ENCODE results near the gene ZGPAT. TPM values are rescaled to one million over a fixed set of nuclear protein-coding genes. Genes with fewer than 3 reads are reported as not detected.

The ZGPAT gene
- total and polyA plus RNA-seq, 2 of the 13 experiments (the other 11 are each of a cell fraction or from before 2014, with no cell fraction given) = 23.0 to 41.9 TPM

- TF ChIP-seq TCF12 (IDR thresholded peaks at IDR 0.05) = no peak
- no peak for TF ChIP-seq TCF12 (CRISPR knock-in tag; IDR thresholded peaks at IDR 0.05)
- TF ChIP-seq POLR2AphosphoS5 (IDR thresholded peaks at IDR 0.05; ENCODE audit: low read depth, low read length) = 0 out of 2 replicates have a peak, but pooled peaks have one; percentile 1
- TF ChIP-seq, protein P1, sequence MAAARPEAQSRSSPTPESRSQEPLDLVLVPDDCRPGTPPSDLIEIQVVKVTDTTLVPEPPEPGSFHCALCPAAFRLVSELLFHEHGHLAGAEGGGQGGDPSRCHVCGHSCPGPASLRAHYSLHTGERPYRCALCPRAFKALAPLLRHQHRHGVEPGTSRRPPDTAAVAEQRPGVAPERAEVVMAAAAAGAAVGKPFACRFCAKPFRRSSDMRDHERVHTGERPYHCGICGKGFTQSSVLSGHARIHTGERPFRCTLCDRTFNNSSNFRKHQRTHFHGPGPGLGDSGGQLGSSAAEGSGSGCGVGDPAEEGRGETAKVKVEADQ (CRISPR knock-in tag; IDR thresholded peaks at IDR 0.05; ENCODE audit: borderline replicate concordance) = 0 out of 2 replicates have a peak, but pooled peaks have one; percentile 18
- TF ChIP-seq KLF16 (CRISPR knock-in tag; IDR thresholded peaks at IDR 0.05) = no peak
- TF ChIP-seq POLR2G (IDR thresholded peaks at IDR 0.05; ENCODE audit: low read depth, low read length) = peak; percentile 12; the same call in 1 of the 2 replicates
- TF ChIP-seq NFYB (CRISPR knock-in tag; IDR thresholded peaks at IDR 0.05) = no peak
- TF ChIP-seq AKAP8 (CRISPR knock-in tag; IDR thresholded peaks at IDR 0.05) = no peak
- peak; percentile 12; the same call in 1 of the 2 replicates for TF ChIP-seq NFKB2 (CRISPR knock-in tag; IDR thresholded peaks at IDR 0.05; ENCODE audit: borderline replicate concordance)
- TF ChIP-seq, protein P2, sequence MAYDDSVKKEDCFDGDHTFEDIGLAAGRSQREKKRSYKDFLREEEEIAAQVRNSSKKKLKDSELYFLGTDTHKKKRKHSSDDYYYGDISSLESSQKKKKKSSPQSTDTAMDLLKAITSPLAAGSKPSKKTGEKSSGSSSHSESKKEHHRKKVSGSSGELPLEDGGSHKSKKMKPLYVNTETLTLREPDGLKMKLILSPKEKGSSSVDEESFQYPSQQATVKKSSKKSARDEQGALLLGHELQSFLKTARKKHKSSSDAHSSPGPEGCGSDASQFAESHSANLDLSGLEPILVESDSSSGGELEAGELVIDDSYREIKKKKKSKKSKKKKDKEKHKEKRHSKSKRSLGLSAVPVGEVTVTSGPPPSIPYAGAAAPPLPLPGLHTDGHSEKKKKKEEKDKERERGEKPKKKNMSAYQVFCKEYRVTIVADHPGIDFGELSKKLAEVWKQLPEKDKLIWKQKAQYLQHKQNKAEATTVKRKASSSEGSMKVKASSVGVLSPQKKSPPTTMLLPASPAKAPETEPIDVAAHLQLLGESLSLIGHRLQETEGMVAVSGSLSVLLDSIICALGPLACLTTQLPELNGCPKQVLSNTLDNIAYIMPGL (CRISPR knock-in tag; IDR thresholded peaks at IDR 0.05; ENCODE audit: borderline replicate concordance in 1 of 2, low read depth in 1 of 2) = no peak
- no peak for TF ChIP-seq ZNF275 (CRISPR knock-in tag; IDR thresholded peaks at IDR 0.05; ENCODE audit: borderline replicate concordance)
- TF ChIP-seq ZNF17 (CRISPR knock-in tag; IDR thresholded peaks at IDR 0.05) = 0 out of 2 replicates have a peak, but pooled peaks have one; percentile 46
- TF ChIP-seq ZNF235 (CRISPR knock-in tag; IDR thresholded peaks at IDR 0.05; ENCODE audit: borderline replicate concordance) = peak; percentile 55; the same call in 1 of the 2 replicates
- TF ChIP-seq HDAC1 (CRISPR knock-in tag; IDR thresholded peaks at IDR 0.05) = no peak
- TF ChIP-seq ZNF20 (CRISPR knock-in tag; IDR thresholded peaks at IDR 0.05) = no peak
- TF ChIP-seq AGO2 (optimal IDR thresholded peaks at IDR 0.05; ENCODE audit: low read depth, low read length) = peak; percentile 96
- TF ChIP-seq, protein P3, sequence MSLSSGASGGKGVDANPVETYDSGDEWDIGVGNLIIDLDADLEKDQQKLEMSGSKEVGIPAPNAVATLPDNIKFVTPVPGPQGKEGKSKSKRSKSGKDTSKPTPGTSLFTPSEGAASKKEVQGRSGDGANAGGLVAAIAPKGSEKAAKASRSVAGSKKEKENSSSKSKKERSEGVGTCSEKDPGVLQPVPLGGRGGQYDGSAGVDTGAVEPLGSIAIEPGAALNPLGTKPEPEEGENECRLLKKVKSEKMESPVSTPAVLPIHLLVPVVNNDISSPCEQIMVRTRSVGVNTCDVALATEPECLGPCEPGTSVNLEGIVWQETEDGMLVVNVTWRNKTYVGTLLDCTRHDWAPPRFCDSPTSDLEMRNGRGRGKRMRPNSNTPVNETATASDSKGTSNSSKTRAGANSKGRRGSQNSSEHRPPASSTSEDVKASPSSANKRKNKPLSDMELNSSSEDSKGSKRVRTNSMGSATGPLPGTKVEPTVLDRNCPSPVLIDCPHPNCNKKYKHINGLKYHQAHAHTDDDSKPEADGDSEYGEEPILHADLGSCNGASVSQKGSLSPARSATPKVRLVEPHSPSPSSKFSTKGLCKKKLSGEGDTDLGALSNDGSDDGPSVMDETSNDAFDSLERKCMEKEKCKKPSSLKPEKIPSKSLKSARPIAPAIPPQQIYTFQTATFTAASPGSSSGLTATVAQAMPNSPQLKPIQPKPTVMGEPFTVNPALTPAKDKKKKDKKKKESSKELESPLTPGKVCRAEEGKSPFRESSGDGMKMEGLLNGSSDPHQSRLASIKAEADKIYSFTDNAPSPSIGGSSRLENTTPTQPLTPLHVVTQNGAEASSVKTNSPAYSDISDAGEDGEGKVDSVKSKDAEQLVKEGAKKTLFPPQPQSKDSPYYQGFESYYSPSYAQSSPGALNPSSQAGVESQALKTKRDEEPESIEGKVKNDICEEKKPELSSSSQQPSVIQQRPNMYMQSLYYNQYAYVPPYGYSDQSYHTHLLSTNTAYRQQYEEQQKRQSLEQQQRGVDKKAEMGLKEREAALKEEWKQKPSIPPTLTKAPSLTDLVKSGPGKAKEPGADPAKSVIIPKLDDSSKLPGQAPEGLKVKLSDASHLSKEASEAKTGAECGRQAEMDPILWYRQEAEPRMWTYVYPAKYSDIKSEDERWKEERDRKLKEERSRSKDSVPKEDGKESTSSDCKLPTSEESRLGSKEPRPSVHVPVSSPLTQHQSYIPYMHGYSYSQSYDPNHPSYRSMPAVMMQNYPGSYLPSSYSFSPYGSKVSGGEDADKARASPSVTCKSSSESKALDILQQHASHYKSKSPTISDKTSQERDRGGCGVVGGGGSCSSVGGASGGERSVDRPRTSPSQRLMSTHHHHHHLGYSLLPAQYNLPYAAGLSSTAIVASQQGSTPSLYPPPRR (CRISPR knock-in tag; IDR thresholded peaks at IDR 0.05; ENCODE audit: borderline replicate concordance) = 0 out of 2 replicates have a peak, but pooled peaks have one; percentile 3
Measured at GRCh38 chr20:63699466-63700198, 8.2 kb upstream of the ZGPAT start (continued).
